ENCODE results near the gene COQ8B.

DNA sequence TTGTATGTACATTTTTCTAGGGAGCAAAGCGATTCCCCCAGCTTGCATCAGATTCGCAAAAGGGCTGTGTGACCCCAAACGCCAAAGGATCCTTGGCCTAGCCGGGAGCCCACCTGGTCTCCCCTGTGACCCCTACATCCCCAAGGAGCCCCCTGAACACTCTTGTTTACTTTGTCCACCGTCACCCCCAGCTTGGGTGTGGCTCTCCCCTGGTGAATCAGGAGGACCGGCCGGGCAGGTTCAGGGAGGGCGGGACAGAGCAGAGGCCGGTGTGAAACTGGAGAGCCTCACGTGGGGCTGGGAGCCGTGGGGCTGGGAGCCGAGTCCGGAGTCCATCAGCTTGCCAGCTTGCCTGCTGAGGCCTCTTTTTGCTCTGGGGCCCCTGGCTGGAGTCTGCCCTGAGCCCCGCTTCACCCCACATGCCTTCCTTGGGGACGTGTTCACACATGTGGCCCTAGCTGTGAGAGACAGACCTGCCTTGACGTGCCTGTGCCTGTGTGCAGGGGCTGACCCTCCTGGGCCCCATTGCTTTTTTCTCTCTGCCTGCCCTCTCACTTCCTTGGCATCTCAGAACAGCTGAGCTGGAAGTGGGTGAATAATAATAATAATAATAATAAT, 2.2 kb upstream of the COQ8B start:
- TF ChIP-seq CTCF (IDR thresholded peaks at IDR 0.05) (no peak), POLR2A (IDR thresholded peaks at IDR 0.05) (peak in 1 of 2 donors; percentile 22)

Measured in heart left ventricle (tissue), 13 donors.